K562 (cell line): Measurements from ENCODE around the gene BOLA3. TPM values are rescaled to one million over a fixed set of nuclear protein-coding genes. Genes with fewer than 3 reads are reported as not detected.

Experiments used
- ARID2 ChIP-seq: fragments of 450-650 bp; IDR thresholded peaks from 2 replicates; pipeline ENCODE4 v1.6.1; 2017; ENCODE audit warnings: antibody characterized with exemption, mild to moderate bottlenecking
- COPS2 ChIP-seq: fragments of 450-650 bp; conservative IDR thresholded peaks from 2 replicates; pipeline ENCODE4 v1.6.1; 2016; ENCODE audit warnings: mild to moderate bottlenecking, moderate library complexity
- FOXK1 ChIP-seq: sonication (generic); formaldehyde crosslinking; IDR thresholded peaks from 2 replicates; pipeline ENCODE4 v1.8.0; 2022; ENCODE audit warnings: missing genetic modification reagents, mild to moderate bottlenecking, borderline replicate concordance
- FOXP1 ChIP-seq: sonication (generic); formaldehyde crosslinking; IDR thresholded peaks from 2 replicates; pipeline ENCODE4 v1.8.0; 2022; ENCODE audit warnings: mild to moderate bottlenecking, missing genetic modification reagents
- KAT8 ChIP-seq: fragments of 450-650 bp; IDR thresholded peaks from 2 replicates; pipeline ENCODE4 v1.6.1; 2016; ENCODE audit warnings: low read depth, mild to moderate bottlenecking
- KDM1A ChIP-seq, 2 experiments: fragments of 450-650 bp; IDR thresholded peaks; 2 replicates each; pipeline ENCODE4 v1.6.1; 2016; ENCODE audit warnings: mild to moderate bottlenecking in 2 of 2
- MEF2A ChIP-seq: IDR thresholded peaks from 2 replicates; pipeline ENCODE4 v1.6.1; 2011; ENCODE audit warnings: low read depth, mild to moderate bottlenecking, low read length, moderate library complexity; ENCODE audit not compliant: control insufficient read depth
- MIER1 ChIP-seq: fragments of 450-650 bp; IDR thresholded peaks from 2 replicates; pipeline ENCODE4 v1.6.1; 2016; ENCODE audit warnings: antibody characterized with exemption, mild to moderate bottlenecking, low read depth
- MYNN ChIP-seq, 2 experiments: sonication (generic); formaldehyde crosslinking in 1 of 2; IDR thresholded peaks; 2 replicates each; pipeline versions ENCODE4 v1.5.0 to v1.6.1; 2016 to 2020; ENCODE audit warnings: antibody characterized with exemption in 1 of 2, missing genetic modification reagents in 1 of 2
- NFRKB ChIP-seq: fragments of 450-650 bp; IDR thresholded peaks from 2 replicates; pipeline ENCODE4 v1.6.1; 2016; ENCODE audit warnings: low read depth
- PHB ChIP-seq: fragments of 250-450 bp; sonication (Bioruptor Pico); IDR thresholded peaks from 2 replicates; pipeline ENCODE4 v1.5.0; 2021
- SMAD2 ChIP-seq: fragments of 150-350 bp; IDR thresholded peaks from 2 replicates; pipeline ENCODE4 v1.6.1; 2014; ENCODE audit warnings: low read depth, mild to moderate bottlenecking, low read length
- SUPT5H ChIP-seq: fragments of 450-650 bp; IDR thresholded peaks from 2 replicates; pipeline ENCODE4 v1.6.1; 2016
- TAF7 ChIP-seq: fragments of 450-650 bp; IDR thresholded peaks from 2 replicates; pipeline ENCODE4 v1.6.1; 2016; ENCODE audit warnings: missing genetic modification characterization, missing compliant biosample characterization
- TBL1XR1 ChIP-seq, 2 experiments: IDR thresholded peaks; 2 replicates each; pipeline ENCODE4 v1.6.1; 2012; ENCODE audit warnings: improper control_type of control experiment in 2 of 2, low read length in 2 of 2, mild to moderate bottlenecking in 1 of 2
- ZBED1 ChIP-seq: IDR thresholded peaks from 2 replicates; pipeline ENCODE4 v1.6.1; 2014
- ZC3H4 ChIP-seq: sonication (generic); formaldehyde crosslinking; IDR thresholded peaks from 2 replicates; pipeline ENCODE4 v1.9.0; 2021; ENCODE audit warnings: missing genetic modification reagents, borderline replicate concordance
- ZNF121 ChIP-seq: sonication (generic); formaldehyde crosslinking; conservative IDR thresholded peaks from 2 replicates; pipeline ENCODE4 v1.8.0; 2022; ENCODE audit warnings: missing genetic modification reagents
- ZNF134 ChIP-seq: fragments of 250-450 bp; sonication (Bioruptor Pico); conservative IDR thresholded peaks from 2 replicates; pipeline ENCODE4 v1.4.0; 2020
- ZNF311 ChIP-seq: fragments of 250-450 bp; sonication (Bioruptor Pico); IDR thresholded peaks from 2 replicates; pipeline ENCODE4 v1.4.0; 2020; ENCODE audit warnings: mild to moderate bottlenecking, moderate library complexity
- ZNF384 ChIP-seq: IDR thresholded peaks from 2 replicates; pipeline ENCODE4 v1.6.1; 2012; ENCODE audit warnings: low read depth, low read length, improper control_type of control experiment
- polyA plus RNA-seq, 8 experiments: library from polyadenylated mRNA; depleted of rRNA in 4 of 8; stranded (reverse) in 5 of 8; unstranded in 3 of 8; fragments of >200 nt; fragmentation: Nextera tagmentation in 2 of 8; fragmentation: Illumina TruSeq in 1 of 8; extraction: Ambion mirVana in 2 of 8; extraction: Trizol in 1 of 8; gene quantifications; 2 replicates each; pipeline versions ENCODE4 v1.2.1 to v1.2.3, GENCODE V29; 2011 to 2014; ENCODE audit warnings: inconsistent platforms in 1 of 8, missing spikeins in 1 of 8
- total RNA-seq, 7 experiments: library from RNA; depleted of rRNA in 6 of 7; stranded (reverse); fragments of >200 nt in 6 of 7; fragmentation: Illumina TruSeq in 2 of 7; extraction: Trizol in 2 of 7; gene quantifications; 2 replicates each; pipeline versions ENCODE4 v1.2.1 to v1.2.3, GENCODE V29; 2011 to 2021; ENCODE audit warnings: low replicate concordance in 1 of 7
- TF ChIP-seq, protein P1 (sequence below), 2 experiments: fragments of 450-650 bp; conservative IDR thresholded peaks; 2 replicates each; pipeline ENCODE4 v1.6.1; 2017; ENCODE audit warnings: mild to moderate bottlenecking in 2 of 2, moderate library complexity in 2 of 2
- TF ChIP-seq, protein P2 (sequence below): fragments of 250-450 bp; sonication (Bioruptor Pico); IDR thresholded peaks from 2 replicates; pipeline ENCODE4 v1.8.0; 2021; ENCODE audit warnings: mild to moderate bottlenecking, moderate library complexity
- TF ChIP-seq, protein P3 (sequence below): sonication (generic); formaldehyde crosslinking; IDR thresholded peaks from 2 replicates; pipeline ENCODE4 v1.8.0; 2022; ENCODE audit warnings: mild to moderate bottlenecking, low read depth, missing genetic modification reagents
- TF ChIP-seq, protein P4 (sequence below): fragments of 200-400 bp; formaldehyde crosslinking; IDR thresholded peaks from 2 replicates; pipeline ENCODE4 v1.6.1; 2017; ENCODE audit warnings: mild to moderate bottlenecking, low read depth, low read length, moderate library complexity

BOLA3 gene
- total and polyA plus RNA-seq, 9 of the 15 experiments (the other 6 are each of a cell fraction or from before 2014, with no cell fraction given) = 149 to 619 (median 255) TPM

DNA sequence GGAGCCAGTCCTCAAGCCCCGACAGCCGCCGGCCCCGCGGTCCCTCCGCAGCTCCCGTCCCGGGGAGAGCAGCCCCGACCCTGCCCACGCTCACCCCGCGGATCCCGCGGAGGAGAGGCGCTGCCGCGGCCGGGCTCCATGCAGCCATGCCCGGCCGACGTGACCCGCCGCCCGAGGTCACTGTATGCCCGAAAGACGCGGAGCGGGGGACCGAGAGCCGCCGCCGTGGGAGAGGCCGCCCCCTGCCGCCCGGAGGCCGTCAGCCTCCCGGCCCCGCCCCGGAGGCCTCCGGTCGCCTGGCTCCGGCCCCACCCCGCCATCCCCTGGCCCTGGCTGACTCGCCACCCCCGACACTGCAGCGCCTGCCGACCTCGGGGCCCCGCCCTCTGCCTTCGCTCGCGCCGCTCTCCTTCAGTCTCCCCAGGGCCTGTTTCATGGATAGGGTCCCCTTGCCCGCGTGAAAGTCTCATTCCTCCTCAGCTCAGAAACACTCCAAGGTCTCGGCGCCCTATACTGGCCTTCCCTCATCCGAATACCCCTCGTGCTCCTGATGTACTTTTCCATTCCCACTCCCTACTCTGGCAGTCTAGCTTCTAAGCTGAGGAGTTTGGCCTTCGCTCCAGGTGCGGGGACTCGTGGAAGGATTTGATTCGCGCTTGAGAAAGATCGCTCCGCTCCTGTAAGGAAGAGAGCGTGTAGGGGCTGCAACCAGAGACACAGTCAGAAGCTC is at the start of gene BOLA3 (continued):
- TF ChIP-seq, protein P1, sequence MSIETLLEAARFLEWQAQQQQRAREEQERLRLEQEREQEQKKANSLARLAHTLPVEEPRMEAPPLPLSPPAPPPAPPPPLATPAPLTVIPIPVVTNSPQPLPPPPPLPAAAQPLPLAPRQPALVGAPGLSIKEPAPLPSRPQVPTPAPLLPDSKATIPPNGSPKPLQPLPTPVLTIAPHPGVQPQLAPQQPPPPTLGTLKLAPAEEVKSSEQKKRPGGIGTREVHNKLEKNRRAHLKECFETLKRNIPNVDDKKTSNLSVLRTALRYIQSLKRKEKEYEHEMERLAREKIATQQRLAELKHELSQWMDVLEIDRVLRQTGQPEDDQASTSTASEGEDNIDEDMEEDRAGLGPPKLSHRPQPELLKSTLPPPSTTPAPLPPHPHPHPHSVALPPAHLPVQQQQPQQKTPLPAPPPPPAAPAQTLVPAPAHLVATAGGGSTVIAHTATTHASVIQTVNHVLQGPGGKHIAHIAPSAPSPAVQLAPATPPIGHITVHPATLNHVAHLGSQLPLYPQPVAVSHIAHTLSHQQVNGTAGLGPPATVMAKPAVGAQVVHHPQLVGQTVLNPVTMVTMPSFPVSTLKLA (conservative IDR thresholded peaks at IDR 0.05) = peak; percentile 43 to 73; a peak in 3 of 4 replicates
- no peak for TF ChIP-seq PHB (CRISPR knock-in tag)
- TF ChIP-seq SUPT5H = peak; percentile 79
- no peak for TF ChIP-seq ZC3H4 (CRISPR knock-in tag)
- TF ChIP-seq KAT8 = no peak
- 0 out of 4 replicates have a peak, but pooled peaks of 1 of the 2 experiments have one; percentile 15 for TF ChIP-seq TBL1XR1 (IDR thresholded peaks at IDR 0.05; ENCODE audit: low read length in 2 of 2)
- TF ChIP-seq NFRKB = peak; percentile 27; the same call in 1 of the 2 replicates
- no peak for TF ChIP-seq ZNF311 (CRISPR knock-in tag)
- no peak for TF ChIP-seq TAF7 (tag)
- TF ChIP-seq ARID2 = no peak
- no peak for TF ChIP-seq SMAD2
- TF ChIP-seq COPS2 = no peak
- no peak for TF ChIP-seq ZNF134 (CRISPR knock-in tag)
- no peak for TF ChIP-seq MYNN (IDR thresholded peaks at IDR 0.05)
- no peak for TF ChIP-seq MYNN (CRISPR knock-in tag; IDR thresholded peaks at IDR 0.05)
- TF ChIP-seq ZNF121 (CRISPR knock-in tag) = no peak
- TF ChIP-seq MEF2A = no peak
- no peak for TF ChIP-seq FOXP1 (CRISPR knock-in tag)
- TF ChIP-seq, protein P2, sequence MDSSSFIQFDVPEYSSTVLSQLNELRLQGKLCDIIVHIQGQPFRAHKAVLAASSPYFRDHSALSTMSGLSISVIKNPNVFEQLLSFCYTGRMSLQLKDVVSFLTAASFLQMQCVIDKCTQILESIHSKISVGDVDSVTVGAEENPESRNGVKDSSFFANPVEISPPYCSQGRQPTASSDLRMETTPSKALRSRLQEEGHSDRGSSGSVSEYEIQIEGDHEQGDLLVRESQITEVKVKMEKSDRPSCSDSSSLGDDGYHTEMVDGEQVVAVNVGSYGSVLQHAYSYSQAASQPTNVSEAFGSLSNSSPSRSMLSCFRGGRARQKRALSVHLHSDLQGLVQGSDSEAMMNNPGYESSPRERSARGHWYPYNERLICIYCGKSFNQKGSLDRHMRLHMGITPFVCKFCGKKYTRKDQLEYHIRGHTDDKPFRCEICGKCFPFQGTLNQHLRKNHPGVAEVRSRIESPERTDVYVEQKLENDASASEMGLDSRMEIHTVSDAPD (CRISPR knock-in tag) = no peak
- TF ChIP-seq KDM1A (IDR thresholded peaks at IDR 0.05) = no peak
- TF ChIP-seq ZBED1 = no peak
- TF ChIP-seq FOXK1 (CRISPR knock-in tag) = no peak
- TF ChIP-seq, protein P3, sequence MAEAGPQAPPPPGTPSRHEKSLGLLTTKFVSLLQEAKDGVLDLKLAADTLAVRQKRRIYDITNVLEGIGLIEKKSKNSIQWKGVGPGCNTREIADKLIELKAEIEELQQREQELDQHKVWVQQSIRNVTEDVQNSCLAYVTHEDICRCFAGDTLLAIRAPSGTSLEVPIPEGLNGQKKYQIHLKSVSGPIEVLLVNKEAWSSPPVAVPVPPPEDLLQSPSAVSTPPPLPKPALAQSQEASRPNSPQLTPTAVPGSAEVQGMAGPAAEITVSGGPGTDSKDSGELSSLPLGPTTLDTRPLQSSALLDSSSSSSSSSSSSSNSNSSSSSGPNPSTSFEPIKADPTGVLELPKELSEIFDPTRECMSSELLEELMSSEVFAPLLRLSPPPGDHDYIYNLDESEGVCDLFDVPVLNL (CRISPR knock-in tag) = peak; percentile 41; the same call in 1 of the 2 replicates
- TF ChIP-seq MIER1 = no peak
- TF ChIP-seq ZNF384 = no peak
- TF ChIP-seq, protein P4, sequence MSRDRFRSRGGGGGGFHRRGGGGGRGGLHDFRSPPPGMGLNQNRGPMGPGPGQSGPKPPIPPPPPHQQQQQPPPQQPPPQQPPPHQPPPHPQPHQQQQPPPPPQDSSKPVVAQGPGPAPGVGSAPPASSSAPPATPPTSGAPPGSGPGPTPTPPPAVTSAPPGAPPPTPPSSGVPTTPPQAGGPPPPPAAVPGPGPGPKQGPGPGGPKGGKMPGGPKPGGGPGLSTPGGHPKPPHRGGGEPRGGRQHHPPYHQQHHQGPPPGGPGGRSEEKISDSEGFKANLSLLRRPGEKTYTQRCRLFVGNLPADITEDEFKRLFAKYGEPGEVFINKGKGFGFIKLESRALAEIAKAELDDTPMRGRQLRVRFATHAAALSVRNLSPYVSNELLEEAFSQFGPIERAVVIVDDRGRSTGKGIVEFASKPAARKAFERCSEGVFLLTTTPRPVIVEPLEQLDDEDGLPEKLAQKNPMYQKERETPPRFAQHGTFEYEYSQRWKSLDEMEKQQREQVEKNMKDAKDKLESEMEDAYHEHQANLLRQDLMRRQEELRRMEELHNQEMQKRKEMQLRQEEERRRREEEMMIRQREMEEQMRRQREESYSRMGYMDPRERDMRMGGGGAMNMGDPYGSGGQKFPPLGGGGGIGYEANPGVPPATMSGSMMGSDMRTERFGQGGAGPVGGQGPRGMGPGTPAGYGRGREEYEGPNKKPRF = no peak
